Peyer's patch (tissue), 4 donors: ENCODE measurements around the gene ARSI. TPM values are rescaled to one million over a fixed set of nuclear protein-coding genes. Genes with fewer than 3 reads are reported as not detected.

ENCODE experiments used
- DNase-seq, 3 donors: peaks; one replicate each; pipeline ENCODE4 v3.0.0-alpha.2; 2017 to 2019
- H3K27ac ChIP-seq, 4 donors: fragments of 200-600 bp; sonication (generic); one replicate each; pipeline ENCODE4 v1.5.1; 2016 to 2019
- H3K27me3 ChIP-seq, 2 donors: fragments of 200-600 bp; sonication (generic); one replicate each; pipeline ENCODE4 v1.5.1; 2019
- H3K36me3 ChIP-seq, 3 donors: fragments of 200-600 bp; sonication (generic); one replicate each; pipeline ENCODE4 v1.5.1; 2016 to 2019
- H3K4me1 ChIP-seq, 4 donors: fragments of 200-600 bp; sonication (generic); one replicate each; pipeline ENCODE4 v1.5.1; 2016 to 2019
- H3K4me3 ChIP-seq, 4 donors: fragments of 200-600 bp; sonication (generic); 1 replicate in 3 of 4; 2 replicates in 1 of 4; pipeline ENCODE4 v1.5.1; 2016 to 2019; ENCODE audit warnings: mild to moderate bottlenecking in 1 of 4
- H3K9me3 ChIP-seq, 4 donors: fragments of 200-600 bp; sonication (generic); one replicate each; pipeline ENCODE4 v1.5.1; 2016 to 2019; ENCODE audit warnings: mild to moderate bottlenecking in 1 of 4
- POLR2A ChIP-seq, 2 donors: fragments of 450-650 bp; IDR thresholded peaks; one replicate each; pipeline ENCODE4 v1.5.1; 2017; ENCODE audit warnings: antibody characterized with exemption in 2 of 2, mild to moderate bottlenecking in 2 of 2, moderate library complexity in 2 of 2
- total RNA-seq, 4 donors: library from RNA; depleted of rRNA; stranded (reverse); fragments of >200 nt; gene quantifications; one replicate each; pipeline ENCODE4 v1.1.0, GENCODE V29; 2016
- TF ChIP-seq, protein P1 (sequence below), 6 experiments: fragments of 450-650 bp in 4 of 6; fragments of 200-600 bp in 2 of 6; sonication (generic) in 1 of 6; IDR thresholded peaks; one replicate each; pipeline ENCODE4 v1.5.1; 2017 to 2019; ENCODE audit warnings: antibody characterized with exemption in 6 of 6, mild to moderate bottlenecking in 3 of 6, moderate library complexity in 1 of 6

Gene ARSI
- total RNA-seq, 4 donors from 2014 or later: not detected

DNA sequence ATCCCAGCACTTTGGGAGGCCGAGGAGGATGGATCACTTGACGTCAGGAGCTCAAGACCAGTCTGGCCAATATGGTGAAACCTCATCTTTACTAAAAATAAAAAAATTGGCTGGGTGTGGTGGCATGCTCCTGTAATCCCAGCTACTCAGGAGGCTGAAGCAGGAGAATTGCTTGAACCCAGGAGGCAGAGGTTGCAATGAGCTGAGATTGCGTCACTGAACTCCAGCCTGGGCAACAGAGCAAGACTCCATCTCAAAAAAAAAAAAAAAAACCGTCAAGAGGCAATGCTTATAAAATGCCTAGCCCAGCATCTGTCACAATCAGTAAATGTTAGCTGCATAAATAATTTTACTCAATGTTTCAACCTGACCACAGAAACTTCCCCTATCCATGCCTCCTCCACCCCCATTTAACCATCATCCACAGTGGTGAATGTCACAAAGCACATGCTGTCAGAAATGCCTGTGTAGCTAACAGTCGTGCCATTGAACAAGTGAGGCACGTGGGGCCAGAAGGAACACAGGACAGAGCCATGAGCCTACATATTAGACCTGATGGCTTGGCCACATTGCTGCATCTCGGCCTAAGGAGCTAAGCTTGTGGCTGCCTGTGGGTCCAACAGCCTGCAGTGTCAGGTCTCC, 38.0 kb upstream of the ARSI start:
- Histone ChIP-seq H3K4me3 (no peak overlapping the region), H3K9me3 (no peaks in the 10 kb centered on the region), H3K27ac (no peak overlapping the region), H3K36me3 (no peaks in the 10 kb centered on the region), H3K4me1 (no peaks in the 10 kb centered on the region), H3K27me3 (no peaks in the 10 kb centered on the region)
- no peak for DNase-seq
- TF ChIP-seq POLR2A (IDR thresholded peaks at IDR 0.05): no peak
- TF ChIP-seq, protein P1, sequence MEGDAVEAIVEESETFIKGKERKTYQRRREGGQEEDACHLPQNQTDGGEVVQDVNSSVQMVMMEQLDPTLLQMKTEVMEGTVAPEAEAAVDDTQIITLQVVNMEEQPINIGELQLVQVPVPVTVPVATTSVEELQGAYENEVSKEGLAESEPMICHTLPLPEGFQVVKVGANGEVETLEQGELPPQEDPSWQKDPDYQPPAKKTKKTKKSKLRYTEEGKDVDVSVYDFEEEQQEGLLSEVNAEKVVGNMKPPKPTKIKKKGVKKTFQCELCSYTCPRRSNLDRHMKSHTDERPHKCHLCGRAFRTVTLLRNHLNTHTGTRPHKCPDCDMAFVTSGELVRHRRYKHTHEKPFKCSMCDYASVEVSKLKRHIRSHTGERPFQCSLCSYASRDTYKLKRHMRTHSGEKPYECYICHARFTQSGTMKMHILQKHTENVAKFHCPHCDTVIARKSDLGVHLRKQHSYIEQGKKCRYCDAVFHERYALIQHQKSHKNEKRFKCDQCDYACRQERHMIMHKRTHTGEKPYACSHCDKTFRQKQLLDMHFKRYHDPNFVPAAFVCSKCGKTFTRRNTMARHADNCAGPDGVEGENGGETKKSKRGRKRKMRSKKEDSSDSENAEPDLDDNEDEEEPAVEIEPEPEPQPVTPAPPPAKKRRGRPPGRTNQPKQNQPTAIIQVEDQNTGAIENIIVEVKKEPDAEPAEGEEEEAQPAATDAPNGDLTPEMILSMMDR (IDR thresholded peaks at IDR 0.05): no peak

DNA sequence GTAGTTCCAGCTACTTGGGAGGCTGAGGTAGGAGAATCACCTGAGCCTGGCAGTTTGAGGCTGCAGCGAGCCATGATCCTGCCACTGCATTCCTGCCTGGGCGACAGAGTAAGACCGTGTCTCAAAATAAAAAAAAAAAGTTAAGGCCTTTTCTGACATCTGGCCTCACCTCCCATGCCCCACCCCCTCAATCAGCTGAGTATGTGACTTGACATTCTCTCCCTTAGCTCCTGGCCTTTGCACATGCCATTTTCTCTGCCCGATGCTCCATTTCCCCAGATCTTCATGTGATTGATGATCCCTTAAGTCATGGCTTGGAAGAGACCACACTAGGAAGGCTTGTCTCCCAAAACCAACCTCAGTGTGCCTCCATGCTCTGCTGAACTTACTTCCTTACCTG, 37.1 kb upstream of the ARSI start:
- TF ChIP-seq POLR2A (IDR thresholded peaks at IDR 0.05): no peak
- TF ChIP-seq, protein P1 (IDR thresholded peaks at IDR 0.05): no peak

DNA sequence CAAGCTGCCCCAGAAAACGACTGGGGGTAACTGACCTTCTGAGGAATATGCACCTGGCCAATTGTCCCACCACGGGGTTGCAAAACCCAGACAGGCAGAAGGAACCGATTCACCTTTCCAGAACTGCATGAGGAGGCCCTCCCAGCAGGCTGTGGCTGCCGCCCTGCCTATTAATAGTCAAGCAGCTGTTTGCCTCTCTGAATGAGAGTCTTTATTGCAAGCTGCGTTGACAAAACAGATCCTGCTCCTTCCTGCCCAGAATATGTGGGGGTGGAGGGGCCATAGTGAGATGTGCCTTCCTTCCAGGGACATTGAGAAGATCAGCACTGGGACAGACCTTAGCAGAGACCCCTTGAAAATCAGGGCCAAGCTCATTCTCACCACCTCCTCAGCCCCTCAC, 36.5 kb upstream of the ARSI start:
- H3K4me1 ChIP-seq: no peaks in the 10 kb centered on the region
- no peak overlapping the region for H3K4me3 ChIP-seq
- no peaks in the 10 kb centered on the region for H3K27me3 ChIP-seq
- H3K9me3 ChIP-seq: no peaks in the 10 kb centered on the region
- no peaks in the 10 kb centered on the region for H3K36me3 ChIP-seq
- no peak for TF ChIP-seq POLR2A (IDR thresholded peaks at IDR 0.05)
- TF ChIP-seq, protein P1 (IDR thresholded peaks at IDR 0.05): no peak
- H3K27ac ChIP-seq: no peak overlapping the region
- DNase-seq: no peak

More for the DNA sequence above, 37.1 kb upstream of the ARSI start:
- Histone ChIP-seq H3K27ac (no peak overlapping the region), H3K27me3 (no peaks in the 10 kb centered on the region), H3K9me3 (no peaks in the 10 kb centered on the region), H3K4me1 (no peaks in the 10 kb centered on the region), H3K4me3 (no peak overlapping the region), H3K36me3 (no peaks in the 10 kb centered on the region)
- DNase-seq: no peak

DNA sequence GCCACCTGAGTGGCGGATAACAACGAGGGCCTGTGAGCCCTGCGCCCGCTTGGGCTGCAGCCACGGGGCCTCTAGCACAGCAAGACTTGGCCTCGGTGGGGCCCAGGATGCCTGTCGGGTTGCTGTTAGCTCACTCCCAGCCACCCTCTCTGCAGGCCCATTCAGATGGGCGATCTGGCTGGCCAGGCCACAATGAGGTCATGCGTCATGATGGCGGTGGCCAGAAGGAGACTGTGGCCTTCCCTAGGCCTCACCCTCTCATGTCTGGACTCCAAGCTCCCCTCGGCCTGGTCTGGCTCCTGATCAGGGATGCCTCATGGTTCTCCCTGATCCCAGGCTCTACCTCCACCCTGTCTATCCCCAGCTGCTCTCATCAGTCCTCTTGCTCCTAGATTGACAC, 35.8 kb upstream of the ARSI start:
- Histone ChIP-seq H3K9me3 (no peaks in the 10 kb centered on the region), H3K4me1 (no peaks in the 10 kb centered on the region), H3K4me3 (no peak overlapping the region), H3K27me3 (no peaks in the 10 kb centered on the region), H3K36me3 (no peaks in the 10 kb centered on the region), H3K27ac (no peak overlapping the region)
- TF ChIP-seq, protein P1 (IDR thresholded peaks at IDR 0.05): no peak
- no peak for TF ChIP-seq POLR2A (IDR thresholded peaks at IDR 0.05)
- no peak for DNase-seq

DNA sequence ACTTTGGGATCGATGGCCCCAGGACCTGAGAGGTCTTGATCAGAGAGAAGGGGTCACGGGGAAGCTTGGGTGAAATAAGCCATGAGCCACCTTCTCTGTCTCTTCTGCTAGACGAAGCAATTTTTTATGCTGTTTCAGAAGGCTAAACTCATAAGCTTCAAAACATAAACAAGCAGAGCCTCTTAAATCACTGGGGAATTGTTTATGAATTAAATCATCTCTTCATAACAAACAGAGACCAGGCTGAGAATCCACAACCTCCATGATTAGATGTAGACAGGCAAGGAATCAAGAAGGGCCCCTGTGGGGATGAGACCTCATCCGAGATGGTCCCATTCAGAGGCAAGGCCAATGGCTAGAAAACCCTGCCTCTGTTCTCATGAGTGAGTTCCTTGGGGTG, 33.1 kb upstream of the ARSI start:
- Histone ChIP-seq H3K27ac (no peak overlapping the region), H3K4me1 (no peaks in the 10 kb centered on the region), H3K9me3 (no peaks in the 10 kb centered on the region), H3K27me3 (no peaks in the 10 kb centered on the region), H3K36me3 (no peaks in the 10 kb centered on the region), H3K4me3 (no peak overlapping the region)
- DNase-seq: no peak
- TF ChIP-seq, protein P1 (IDR thresholded peaks at IDR 0.05): no peak
- no peak for TF ChIP-seq POLR2A (IDR thresholded peaks at IDR 0.05)

DNA sequence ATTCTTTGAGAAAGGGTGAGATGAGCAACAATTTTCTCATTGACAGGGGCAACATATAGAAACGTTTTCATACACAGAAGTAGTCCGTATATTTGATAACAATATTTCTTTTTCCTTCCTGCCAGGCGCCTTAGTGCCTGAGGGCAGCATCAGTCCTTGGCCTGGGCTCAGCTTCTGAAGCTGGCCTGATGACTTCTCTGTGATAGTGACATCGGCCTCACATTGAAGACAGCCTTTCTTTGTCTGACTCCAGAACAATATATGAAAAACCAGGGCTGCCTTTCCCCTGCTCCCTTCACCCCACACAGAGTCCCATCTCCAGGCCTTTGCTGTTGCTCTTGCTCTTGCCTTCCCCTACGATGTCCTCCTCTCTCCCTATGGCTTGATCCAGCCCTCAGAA, 30.7 kb upstream of the ARSI start:
- Histone ChIP-seq H3K27me3 (no peaks in the 10 kb centered on the region), H3K9me3 (no peaks in the 10 kb centered on the region), H3K36me3 (no peaks in the 10 kb centered on the region), H3K27ac (no peak overlapping the region), H3K4me3 (no peak overlapping the region), H3K4me1 (no peaks in the 10 kb centered on the region)
- TF ChIP-seq, protein P1 (IDR thresholded peaks at IDR 0.05): no peak
- TF ChIP-seq POLR2A (IDR thresholded peaks at IDR 0.05): no peak
- DNase-seq: no peak
